Thyroid gland (tissue), 4 donors: Measurements from ENCODE around the gene RBMS1. TPM values are rescaled to one million over a fixed set of nuclear protein-coding genes. Genes with fewer than 3 reads are reported as not detected.

Source experiments
- DNase-seq, 2 donors: peaks; one replicate each; pipeline ENCODE4 v3.0.0-alpha.2; 2019
- H3K27ac ChIP-seq, 3 donors: fragments of 200-600 bp; sonication (generic); 1 replicate in 2 of 3; 2 replicates in 1 of 3; pipeline ENCODE4 v1.5.1; 2016 to 2019; ENCODE audit warnings: mild to moderate bottlenecking in 1 of 3, moderate library complexity in 1 of 3
- H3K27me3 ChIP-seq: fragments of 200-600 bp; sonication (generic); one replicate; pipeline ENCODE4 v1.5.1; 2019
- H3K36me3 ChIP-seq, 2 donors: fragments of 200-600 bp; sonication (generic); one replicate each; pipeline ENCODE4 v1.5.1; 2016 to 2019
- H3K4me1 ChIP-seq, 2 donors: fragments of 200-600 bp; sonication (generic); one replicate each; pipeline ENCODE4 v1.5.1; 2017 to 2019
- H3K4me3 ChIP-seq, 3 donors: fragments of 200-600 bp; sonication (generic); replicated peaks in 1 of 3; 1 replicate in 2 of 3; 2 replicates in 1 of 3; pipeline ENCODE4 v1.5.1; 2016; ENCODE audit warnings: mild to moderate bottlenecking in 1 of 3
- H3K9me3 ChIP-seq: fragments of 200-600 bp; sonication (generic); one replicate; pipeline ENCODE4 v1.5.1; 2017
- CTCF ChIP-seq, 6 experiments: fragments of 200-600 bp in 3 of 6; fragments of 450-650 bp in 3 of 6; sonication (generic) in 3 of 6; IDR thresholded peaks; one replicate each; pipeline ENCODE4 v1.5.1; 2016 to 2019; ENCODE audit warnings: antibody characterized with exemption in 6 of 6, mild to moderate bottlenecking in 2 of 6, inconsistent platforms in 1 of 6, moderate library complexity in 1 of 6
- POLR2A ChIP-seq, 2 donors: fragments of 450-650 bp; IDR thresholded peaks; one replicate each; pipeline ENCODE4 v1.6.1; 2017; ENCODE audit warnings: antibody characterized with exemption in 2 of 2, mild to moderate bottlenecking in 2 of 2, moderate library complexity in 1 of 2
- WGBS, 2 donors: methylation state at CpG; one replicate each; pipeline ENCODE4 v1.1.5; 2017; 5-methylcytosine and 5-hydroxymethylcytosine counted together
- intact Hi-C: fragments of 100-400 bp; cut with DNase I; formaldehyde crosslinking; loops from one replicate; pipeline ENCODE4 v1.15.1; 2023
- total RNA-seq, 4 donors: library from RNA; depleted of rRNA; stranded (reverse); fragments of >200 nt; gene quantifications; one replicate each; pipeline ENCODE4 v1.2.3, GENCODE V29; 2016

The RBMS1 gene
- total RNA-seq, 4 donors from 2014 or later = 50.9 to 80.1 (median 69.0) TPM

GRCh38 chr2:160291382-160291781 lies 202.2 kb downstream of the RBMS1 start:
- Histone ChIP-seq H3K27ac (no peak overlapping the region), H3K9me3 (no peaks in the 10 kb centered on the region), H3K4me1 (peaks cover 12 to 41% of the 10 kb centered on the region in 2 donors), H3K36me3 (no peaks in the 10 kb centered on the region), H3K4me3 (no peak overlapping the region), H3K27me3 (no peaks in the 10 kb centered on the region)
- DNase-seq = no peak
- TF ChIP-seq CTCF (IDR thresholded peaks at IDR 0.05) = no peak
- TF ChIP-seq POLR2A (IDR thresholded peaks at IDR 0.05) = no peak
- 72 to 80% methylated on average over 4 of the region's 4 CpGs for WGBS, 2 donors
- intact Hi-C loops = no loop called here

GRCh38 chr2:160290598-160290997 lies 203.0 kb downstream of the RBMS1 start:
- WGBS, 2 donors = 73 to 84% methylated on average over 3 of the region's 3 CpGs

DNA sequence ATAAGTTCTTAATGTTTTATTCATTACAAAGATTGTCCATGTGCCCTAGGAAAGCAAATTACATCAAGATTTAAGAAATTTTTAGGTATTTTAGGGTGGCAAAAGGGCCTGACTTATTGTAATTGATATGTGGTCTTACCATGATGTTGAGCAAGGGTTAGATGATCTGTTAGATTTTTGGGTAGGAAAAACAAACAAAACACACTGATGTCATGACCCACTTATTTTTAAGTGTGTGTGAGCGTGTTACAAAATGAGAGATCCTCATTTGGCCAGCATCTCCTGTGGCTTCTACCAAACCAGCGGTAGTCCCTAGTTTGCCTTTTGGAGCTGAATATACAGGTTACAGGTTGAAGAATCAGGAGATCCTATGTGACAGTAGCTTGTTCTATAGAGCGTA lies 203.8 kb downstream of the RBMS1 start:
- Histone ChIP-seq H3K4me3 (no peak overlapping the region), H3K27ac (no peak overlapping the region), H3K27me3 (no peaks in the 10 kb centered on the region), H3K4me1 (peaks cover 12 to 41% of the 10 kb centered on the region in 2 donors), H3K36me3 (peaks cover 3 to 5% of the 10 kb centered on the region in 2 donors), H3K9me3 (no peaks in the 10 kb centered on the region)
- WGBS, 2 donors = 93 to 96% methylated on average over 3 of the region's 3 CpGs
- intact Hi-C loops = no loop called here
- DNase-seq = no peak
- TF ChIP-seq CTCF (IDR thresholded peaks at IDR 0.05) (no peak), POLR2A (IDR thresholded peaks at IDR 0.05) (no peak)

More at GRCh38 chr2:160290598-160290997, 203.0 kb downstream of the RBMS1 start:
- Histone ChIP-seq H3K9me3 (no peaks in the 10 kb centered on the region), H3K4me1 (peaks cover 12 to 41% of the 10 kb centered on the region in 2 donors), H3K27ac (no peak overlapping the region), H3K4me3 (no peak overlapping the region), H3K27me3 (no peaks in the 10 kb centered on the region), H3K36me3 (no peaks in the 10 kb centered on the region)
- DNase-seq = no peak
- intact Hi-C loops = no loop called here
- no peak for TF ChIP-seq CTCF (IDR thresholded peaks at IDR 0.05)
- TF ChIP-seq POLR2A (IDR thresholded peaks at IDR 0.05) = no peak

DNA sequence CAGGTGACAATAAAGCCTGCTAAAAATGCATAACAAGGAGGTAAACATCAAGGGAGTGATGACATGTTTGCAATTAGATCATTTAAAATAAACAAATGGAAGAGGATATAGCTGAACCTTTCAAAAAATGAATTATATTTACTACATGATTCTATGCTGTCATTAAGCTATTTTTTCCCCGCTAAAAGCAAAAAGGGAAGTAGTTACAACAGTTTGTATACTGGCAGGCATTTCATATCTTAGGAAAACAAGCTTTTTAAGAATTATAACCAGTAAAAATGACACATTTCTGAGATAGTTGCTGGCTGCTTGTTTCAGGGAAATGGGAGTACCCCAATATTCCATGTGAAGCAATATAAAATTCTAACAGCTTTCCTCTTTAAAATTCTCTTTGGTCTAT lies 204.5 kb downstream of the RBMS1 start:
- Histone ChIP-seq H3K27ac (no peak overlapping the region), H3K27me3 (no peaks in the 10 kb centered on the region), H3K4me1 (peaks cover 12 to 39% of the 10 kb centered on the region in 2 donors), H3K36me3 (peaks cover 10 to 13% of the 10 kb centered on the region in 2 donors), H3K4me3 (no peak overlapping the region), H3K9me3 (no peaks in the 10 kb centered on the region)
- TF ChIP-seq CTCF (IDR thresholded peaks at IDR 0.05) (no peak), POLR2A (IDR thresholded peaks at IDR 0.05) (no peak)
- intact Hi-C loops = no loop called here
- no peak for DNase-seq
- WGBS, 2 donors = 77 to 80% methylated on average over 1 of the region's 1 CpG

GRCh38 chr2:160288324-160288723 lies 205.3 kb downstream of the RBMS1 start:
- no peak overlapping the region for H3K27ac ChIP-seq
- intact Hi-C loops = no loop called here
- H3K4me1 ChIP-seq = peaks cover 12 to 36% of the 10 kb centered on the region in 2 donors
- no peak overlapping the region for H3K4me3 ChIP-seq
- TF ChIP-seq CTCF (IDR thresholded peaks at IDR 0.05) (no peak), POLR2A (IDR thresholded peaks at IDR 0.05) (no peak)
- H3K36me3 ChIP-seq = peaks cover 10 to 13% of the 10 kb centered on the region in 2 donors
- H3K27me3 ChIP-seq = no peaks in the 10 kb centered on the region
- WGBS, 2 donors = 63 to 68% methylated on average over 2 of the region's 2 CpGs
- no peaks in the 10 kb centered on the region for H3K9me3 ChIP-seq
- DNase-seq = peak in 1 of 2 donors; percentile 37
